Activated naive CD8-positive, alpha-beta T cell treated with anti-CD3 and anti-CD28 coated beads, Interleukin-2, amount 50 U/mL, for 16 hours (primary cell): ENCODE data around the gene ZNF346.
A peak's percentile ranks its signal among the peaks of the same experiment; 100 is the strongest.

Experiments used
- DNase-seq: peaks from one replicate; pipeline ENCODE4 v3.0.0-alpha.2; 2020; ENCODE audit warnings: low read depth, low spot score

The ZNF346 gene

GRCh38 chr5:177093803-177094202 lies 71.3 kb downstream of the ZNF346 start:
- DNase-seq: no peak

- no peak for DNase-seq
Observed at GRCh38 chr5:177094224-177095087, 72.0 kb downstream of the ZNF346 start.

- DNase-seq: no peak
Observed at GRCh38 chr5:177095088-177095669, 72.7 kb downstream of the ZNF346 start.

- DNase-seq: no peak
Observed at GRCh38 chr5:177096162-177097015, 73.9 kb downstream of the ZNF346 start.

- DNase-seq: no peak
Observed at GRCh38 chr5:177097016-177097985, 74.8 kb downstream of the ZNF346 start.

GRCh38 chr5:177098120-177098469 lies 75.6 kb downstream of the ZNF346 start:
- no peak for DNase-seq

GRCh38 chr5:177098470-177099141 lies 76.1 kb downstream of the ZNF346 start:
- DNase-seq: no peak

GRCh38 chr5:177099422-177100093 lies 77.1 kb downstream of the ZNF346 start:
- DNase-seq: no peak

- DNase-seq: no peak
Observed at GRCh38 chr5:177100714-177101121, 78.2 kb downstream of the ZNF346 start.

- no peak for DNase-seq
Observed at GRCh38 chr5:177103523-177104253, 81.2 kb downstream of the ZNF346 start.

GRCh38 chr5:177105691-177106476 lies 83.4 kb downstream of the ZNF346 start:
- DNase-seq: no peak

- DNase-seq: no peak
Observed at GRCh38 chr5:177107159-177107558, 84.7 kb downstream of the ZNF346 start.

GRCh38 chr5:177109810-177110209 lies 87.3 kb downstream of the ZNF346 start:
- DNase-seq: no peak

- peak; percentile 37 for DNase-seq
Observed at GRCh38 chr5:177111720-177112394, 89.4 kb downstream of the ZNF346 start.

GRCh38 chr5:177112589-177113220 lies 90.2 kb downstream of the ZNF346 start:
- DNase-seq: no peak

GRCh38 chr5:177113566-177114424 lies 91.3 kb downstream of the ZNF346 start:
- peak; percentile 60 for DNase-seq
